Stimulated activated CD4-positive, alpha-beta T cell treated with anti-CD3 and anti-CD28 coated beads, Interleukin-4, amount 100 ng/mL, for 4 hours (primary cell): ENCODE results near the gene NBAS.
"Not testable (repeated sequence)": the region's sequence is repeated elsewhere in the genome, so short reads cannot be mapped to it uniquely, and the experiment has no call there.

Experiments used
- DNase-seq, 2 experiments: peaks; one replicate each; pipeline ENCODE4 v3.0.0-alpha.2; 2020

Gene NBAS

DNA sequence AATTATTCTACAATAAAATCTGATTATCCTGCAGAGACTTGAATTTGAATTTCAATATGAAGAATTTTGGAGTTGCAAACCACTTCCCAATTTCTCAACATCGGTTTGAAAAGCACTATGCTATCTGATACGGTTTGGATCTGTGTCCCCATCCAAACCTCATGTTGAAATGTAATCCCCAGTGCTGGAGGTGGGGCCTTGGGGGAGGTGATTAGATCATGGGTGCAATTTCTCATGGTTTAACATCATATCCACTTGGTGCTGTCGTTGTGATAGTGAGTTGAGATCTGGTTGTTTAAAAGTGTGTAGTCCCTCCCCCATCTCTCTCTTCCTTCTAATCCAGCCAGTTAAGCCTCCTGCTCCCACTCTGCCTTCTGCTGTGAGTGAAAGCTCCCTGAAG, 205.7 kb downstream of the NBAS start:
- DNase-seq, result no peak

DNA sequence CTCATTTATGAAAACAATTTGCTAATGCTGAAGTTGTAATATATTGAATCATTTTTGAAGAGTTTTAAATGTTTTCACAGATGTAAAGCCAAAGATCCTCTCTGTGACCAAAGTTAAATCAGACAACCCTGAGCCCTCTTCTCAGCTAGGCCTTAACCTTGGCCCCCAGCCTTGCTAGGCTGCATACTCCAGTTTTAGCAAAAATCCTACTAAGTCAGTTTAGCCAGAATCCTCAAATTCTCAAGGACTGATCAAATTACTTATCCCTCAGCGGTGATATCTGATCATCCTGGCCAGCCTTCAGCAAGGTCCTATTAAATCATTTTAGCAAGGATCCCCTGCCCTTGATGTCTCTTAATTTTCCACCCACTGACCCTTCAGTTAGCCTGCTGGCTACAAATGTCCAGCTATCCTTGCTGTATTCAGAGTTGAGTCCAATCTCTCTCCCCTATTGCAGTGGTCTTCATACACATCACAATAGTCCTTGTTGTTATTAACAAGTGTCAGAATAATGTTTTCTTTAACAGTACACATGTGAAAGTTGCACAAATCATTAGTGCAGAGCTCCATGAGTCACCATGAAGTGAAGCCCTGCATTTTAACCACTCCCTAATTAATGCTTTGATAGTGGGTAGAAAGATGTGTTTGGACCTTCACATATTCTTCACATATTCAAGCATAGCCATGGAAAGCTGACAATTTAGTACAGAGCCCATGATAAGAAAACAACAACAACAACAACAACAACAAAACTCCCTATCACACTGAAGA, 206.4 kb downstream of the NBAS start:
- DNase-seq, result no peak

DNA sequence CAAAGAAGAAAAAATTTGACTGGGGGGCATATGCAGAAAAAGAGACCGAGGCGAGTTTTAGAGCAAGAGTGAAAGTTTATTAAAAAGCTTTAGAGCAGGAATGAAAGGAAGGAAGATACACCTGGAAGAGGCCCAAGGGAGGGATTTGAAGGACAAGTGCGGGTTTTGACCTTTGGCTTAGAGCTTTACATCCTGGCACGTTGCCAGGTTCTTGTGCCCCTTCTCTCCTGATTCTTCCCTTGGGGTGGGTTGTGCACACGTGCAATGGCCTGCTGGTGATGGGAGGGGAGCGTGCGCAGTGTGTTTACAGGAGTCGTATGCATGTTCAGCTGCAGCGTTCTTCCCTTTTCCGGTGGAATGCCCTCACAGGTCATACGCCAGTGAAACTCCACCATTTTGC, 208.8 kb downstream of the NBAS start:
- no peak for DNase-seq

DNA sequence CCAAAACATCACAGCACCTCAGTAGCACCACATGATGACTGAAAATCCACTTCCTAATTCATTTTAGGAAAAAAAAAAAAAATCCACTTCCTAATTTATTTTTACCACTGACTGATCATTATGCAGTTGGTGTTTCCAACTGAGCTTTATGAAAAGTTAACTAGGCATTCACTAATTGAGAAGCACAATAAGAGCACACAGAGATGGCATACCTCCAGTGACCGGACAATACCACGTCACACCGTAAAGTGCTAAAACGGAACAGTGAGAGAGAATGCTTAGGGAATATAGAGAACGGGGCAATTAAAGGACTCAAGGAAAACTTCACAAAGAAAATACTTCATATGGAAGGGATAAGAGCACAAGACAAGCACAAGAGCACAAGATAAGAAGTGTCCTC, 212.5 kb downstream of the NBAS start:
- DNase-seq, result no peak

DNA sequence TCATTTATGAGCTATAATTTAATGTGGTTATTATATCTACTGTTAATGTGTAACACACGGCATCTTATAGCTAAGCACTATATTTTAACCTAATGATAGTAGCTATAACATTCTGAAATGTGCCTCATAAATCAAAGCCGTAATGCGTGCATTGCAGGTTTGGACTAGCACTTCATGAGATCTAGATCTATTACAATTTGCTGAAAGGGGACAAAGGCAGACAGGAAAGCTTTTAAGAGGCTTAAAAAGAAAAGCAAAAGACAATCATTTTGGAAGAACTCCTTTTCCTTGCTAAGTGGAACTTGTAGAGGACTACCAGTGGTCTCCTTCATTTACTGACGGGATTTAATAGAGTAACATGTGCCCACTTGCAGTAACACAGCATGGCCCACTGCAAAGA, 213.1 kb downstream of the NBAS start:
- no peak for DNase-seq

DNA sequence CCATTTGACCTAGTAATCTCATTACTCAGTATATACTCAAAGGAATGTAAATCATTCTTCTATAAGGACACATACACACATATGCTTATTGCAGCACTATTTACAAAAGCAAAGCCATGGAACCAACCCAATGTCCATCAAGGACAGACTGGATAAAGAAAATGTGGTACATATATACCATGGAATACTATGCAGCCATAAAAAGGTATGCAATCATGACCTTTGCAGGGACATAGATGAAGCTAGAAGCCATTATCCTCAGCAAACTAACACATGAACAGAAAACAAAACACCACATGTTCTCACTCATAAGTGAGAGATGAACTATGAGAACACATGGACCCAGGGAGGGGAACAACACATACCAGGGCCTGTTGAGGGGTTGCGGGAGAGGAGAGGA, 214.5 kb downstream of the NBAS start:
- no peak for DNase-seq

DNA sequence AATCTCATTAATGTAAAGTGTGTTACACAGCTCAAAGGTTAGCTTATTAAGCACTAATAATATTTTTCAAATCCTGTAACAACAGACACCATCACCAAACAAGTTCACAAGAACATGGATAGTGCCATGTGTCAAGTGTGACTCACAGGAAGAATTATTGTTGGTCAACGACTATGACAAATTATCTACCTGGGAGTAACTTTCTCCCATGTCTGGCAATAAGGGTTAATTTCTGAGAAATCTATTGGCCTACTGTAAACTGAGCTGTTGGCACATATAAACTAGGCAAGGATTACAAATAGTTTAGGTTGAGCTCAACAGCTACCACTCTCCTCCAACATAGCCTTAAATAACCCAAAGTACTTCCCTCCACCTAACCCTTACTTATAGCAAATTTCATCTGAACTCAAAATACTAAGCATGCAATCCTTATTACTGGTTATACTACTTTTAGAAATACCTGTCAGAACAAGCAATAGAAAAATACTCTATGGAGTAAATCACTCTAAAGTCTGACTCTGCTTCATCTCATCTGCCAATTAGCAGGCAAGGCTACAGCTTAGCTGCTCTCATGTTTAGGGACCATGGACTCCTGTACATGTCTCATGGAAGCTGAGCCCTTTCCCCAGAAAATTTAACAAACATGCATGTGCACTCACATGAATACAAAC, 223.0 kb downstream of the NBAS start:
- DNase-seq, result no peak

DNA sequence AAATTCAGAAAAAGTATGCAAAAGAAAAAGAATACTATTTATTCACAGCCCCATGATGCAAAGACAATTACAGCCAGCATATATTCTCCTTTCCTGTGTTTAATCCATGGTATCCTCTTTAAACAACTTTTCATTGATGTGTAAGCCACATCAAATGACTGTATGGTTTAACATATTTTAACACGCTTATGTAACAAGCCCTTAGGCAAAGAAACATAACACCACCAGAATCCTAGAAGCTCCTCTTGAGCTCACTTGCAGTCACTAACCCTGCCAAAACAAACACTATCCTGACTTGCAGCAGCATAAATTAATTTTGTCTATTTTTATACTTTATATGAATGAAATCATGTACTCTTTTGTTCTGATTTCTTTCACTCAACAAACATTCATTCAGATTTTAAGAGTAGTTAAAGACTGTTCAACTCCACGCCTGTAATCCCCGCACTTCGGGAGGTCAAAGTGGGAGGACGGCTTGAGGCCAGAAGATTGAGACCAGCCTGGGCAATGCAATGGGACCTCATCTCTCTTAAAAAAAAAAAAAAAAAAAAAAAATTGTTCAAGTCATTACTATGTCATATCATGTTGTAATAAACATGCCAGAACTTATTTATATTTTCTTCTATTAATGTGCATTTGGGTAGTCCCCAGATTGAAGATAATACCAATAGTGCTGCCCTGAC, 226.3 kb downstream of the NBAS start:
- no peak for DNase-seq

DNA sequence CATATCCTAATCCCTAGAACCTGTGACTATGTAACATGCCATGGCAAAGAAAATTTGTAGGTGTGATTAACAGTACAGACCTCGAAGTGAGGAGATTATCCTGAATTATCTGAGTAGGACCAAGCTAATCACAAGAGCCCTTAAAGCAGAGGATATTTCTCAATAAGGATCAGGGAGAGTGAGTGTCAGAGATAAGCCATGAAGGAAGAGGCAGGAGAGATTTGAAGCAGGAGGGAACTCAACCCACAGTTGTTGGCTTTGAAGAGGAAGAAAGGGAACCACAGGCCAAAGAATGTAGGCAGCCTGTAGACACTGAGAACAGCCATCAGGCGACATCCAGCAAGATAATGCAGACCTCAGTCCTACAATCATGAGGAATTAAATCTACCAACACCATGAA, 229.3 kb downstream of the NBAS start:
- no peak for DNase-seq

DNA sequence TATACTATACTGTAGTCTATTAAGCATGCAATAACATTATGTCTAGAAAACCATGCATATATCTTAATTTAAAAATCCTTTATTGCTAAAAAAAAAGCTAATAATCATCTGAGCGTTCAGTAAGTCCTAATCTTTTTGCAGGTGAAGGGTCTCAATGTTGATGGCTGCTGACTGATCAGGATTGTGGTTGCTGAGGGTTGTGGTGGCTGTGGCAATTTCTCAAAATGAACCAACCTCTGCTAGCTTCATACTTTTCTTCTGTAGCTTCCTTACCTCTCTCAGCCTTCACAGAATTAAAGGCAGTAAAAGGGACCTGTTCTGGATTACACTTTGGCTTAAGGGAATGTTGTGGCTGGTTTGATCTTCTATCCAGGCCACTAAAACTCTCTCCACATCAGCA, 235.8 kb downstream of the NBAS start:
- no peak for DNase-seq

DNA sequence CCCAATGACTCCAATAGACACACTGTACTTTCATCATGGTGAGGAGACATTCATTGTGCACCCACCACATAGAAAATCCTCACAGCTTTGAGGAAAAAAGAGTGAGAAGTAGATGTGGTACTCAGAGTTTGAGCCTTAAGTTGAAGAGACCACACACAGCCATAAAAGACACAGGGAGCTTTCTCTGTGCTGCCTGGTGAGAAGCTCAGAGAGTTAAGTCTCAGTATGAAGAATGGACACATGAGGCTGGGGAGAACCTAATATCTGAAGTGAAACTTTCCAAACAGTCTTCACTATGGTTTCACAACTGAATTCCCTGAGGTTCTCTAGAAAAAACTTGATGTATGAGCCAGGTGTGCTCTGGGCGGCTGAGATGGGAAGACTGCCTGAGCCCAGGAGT, 237.9 kb downstream of the NBAS start:
- no peak for DNase-seq

DNA sequence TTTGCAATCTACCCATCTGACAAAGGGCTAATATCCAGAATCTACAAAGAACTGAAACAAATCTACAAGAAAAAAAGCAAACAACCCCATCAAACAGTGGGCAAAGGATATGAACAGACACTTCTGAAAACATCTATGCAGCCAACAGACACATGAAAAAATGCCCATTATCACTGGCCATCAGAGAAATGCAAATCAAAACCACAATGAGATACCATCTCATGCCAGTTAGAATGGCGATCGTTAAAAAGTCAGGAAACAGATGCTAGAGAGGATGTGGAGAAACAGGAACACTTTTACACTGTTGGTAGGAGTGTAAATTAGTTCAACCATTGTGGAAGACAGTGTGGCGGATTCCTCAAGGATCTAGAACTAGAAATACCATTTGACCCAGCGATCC, 239.7 kb downstream of the NBAS start:
- DNase-seq, result not testable (repeated sequence)

DNA sequence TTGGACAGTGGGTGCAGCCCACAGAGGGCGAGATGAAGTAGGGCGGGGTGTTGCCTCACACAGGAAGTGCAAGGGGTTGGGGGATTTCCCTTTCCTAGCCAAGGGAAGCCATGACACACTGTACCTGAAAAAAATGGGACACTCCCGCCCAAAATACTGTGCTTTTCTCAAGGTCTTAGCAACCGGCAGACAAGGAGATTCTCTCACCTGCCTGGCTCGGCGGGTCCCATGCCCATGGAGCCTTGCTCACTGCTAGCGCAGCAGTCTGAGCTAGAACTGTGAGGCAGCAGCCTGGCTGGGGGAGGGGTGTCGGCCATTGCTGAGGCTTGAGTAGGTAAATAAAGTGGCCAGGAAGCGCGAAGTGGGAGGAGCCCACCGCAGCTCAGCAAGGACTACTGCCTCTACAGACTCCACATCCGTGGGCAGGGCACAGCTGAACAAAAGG, 244.7 kb downstream of the NBAS start:
- peak in 1 of 2 experiments; percentile 10 for DNase-seq

DNA sequence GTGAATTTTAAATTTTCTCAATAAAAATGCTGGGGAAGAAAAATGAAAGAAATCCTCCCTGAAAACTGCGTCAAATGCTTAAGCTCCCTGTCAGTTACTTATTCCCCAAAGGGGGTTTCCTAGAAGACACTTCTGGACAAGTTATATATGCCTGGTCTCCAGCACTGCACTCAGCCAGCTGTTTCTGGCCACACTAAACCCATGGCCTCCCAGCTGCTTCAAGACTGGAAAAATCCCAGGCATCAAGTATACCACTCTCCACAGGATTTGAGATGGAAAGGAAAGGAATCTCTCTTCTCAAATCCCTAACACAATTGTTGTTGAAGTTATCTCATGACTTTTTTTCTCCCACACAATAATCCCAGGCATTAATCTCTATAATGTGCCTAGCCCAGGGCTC, 245.7 kb downstream of the NBAS start:
- DNase-seq, result no peak

DNA sequence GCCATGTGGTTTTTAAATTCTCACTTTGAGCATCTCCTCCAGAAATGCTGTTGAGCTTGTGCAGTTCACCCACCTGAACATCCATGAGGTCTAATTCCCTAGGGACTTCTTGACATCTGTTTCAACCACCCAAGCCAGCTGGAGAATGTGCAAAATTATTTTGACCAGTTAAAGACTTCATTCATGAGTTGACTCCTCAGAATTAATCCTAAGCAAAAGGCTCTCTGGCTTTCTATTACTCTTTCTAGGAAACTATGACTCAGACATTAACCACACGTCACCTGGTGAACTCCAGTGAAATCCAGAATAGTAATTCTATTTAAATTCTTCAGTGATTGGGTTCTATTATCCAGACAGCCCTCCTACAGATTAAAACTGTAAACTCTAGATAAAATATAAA, 247.5 kb downstream of the NBAS start:
- DNase-seq, result no peak

DNA sequence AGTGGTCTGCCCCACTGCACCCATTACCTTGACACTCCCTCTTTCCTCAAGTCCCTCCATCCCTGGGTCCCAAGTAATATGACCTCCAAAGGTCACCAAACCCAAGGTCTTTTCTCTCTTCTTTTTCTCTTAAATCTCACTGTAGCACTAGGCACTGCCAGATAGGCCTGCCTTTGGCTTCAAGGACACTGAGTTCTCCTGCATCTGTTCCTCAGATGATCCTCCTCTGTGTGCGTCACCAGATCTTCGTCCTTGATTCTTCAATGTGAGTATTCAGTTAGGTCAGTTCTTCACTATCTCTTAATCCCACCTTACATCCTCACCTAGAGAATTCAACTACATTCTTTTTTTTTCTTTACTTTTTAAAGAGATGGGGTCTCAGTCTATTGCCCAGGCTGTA, 249.2 kb downstream of the NBAS start:
- DNase-seq, result no peak

DNA sequence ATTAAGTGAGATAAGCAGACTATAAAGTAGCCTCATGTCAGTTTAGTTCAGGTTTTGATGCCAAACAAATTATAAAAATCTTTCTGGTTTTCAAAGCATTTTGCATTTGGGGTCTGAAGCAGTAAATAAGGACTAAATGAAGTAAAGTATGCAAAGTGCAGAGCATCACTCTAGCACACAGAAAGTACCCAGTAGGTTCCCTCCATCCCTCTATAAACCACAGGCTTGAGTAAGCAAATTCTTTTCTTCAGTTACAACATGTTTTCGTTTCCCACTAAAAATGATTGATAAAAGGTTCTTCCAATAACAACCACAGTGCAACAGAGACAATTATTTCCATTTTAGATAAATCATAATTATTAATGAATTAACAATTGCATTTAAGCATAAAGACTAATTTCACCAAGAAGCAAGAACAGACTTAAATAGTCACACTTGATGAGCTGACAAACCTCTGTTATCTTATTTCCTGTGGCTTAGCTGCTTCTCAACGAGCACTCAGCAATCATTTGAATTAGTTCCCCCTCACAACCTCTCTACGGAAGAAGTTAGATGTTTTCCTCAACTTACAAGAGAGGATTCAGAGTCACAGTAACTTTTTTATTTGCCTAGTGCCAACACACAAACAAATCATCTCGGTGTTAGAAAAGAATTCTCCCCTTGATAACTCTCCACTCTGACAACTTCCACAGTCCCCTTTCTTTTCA, 249.8 kb downstream of the NBAS start:
- DNase-seq, result no peak

DNA sequence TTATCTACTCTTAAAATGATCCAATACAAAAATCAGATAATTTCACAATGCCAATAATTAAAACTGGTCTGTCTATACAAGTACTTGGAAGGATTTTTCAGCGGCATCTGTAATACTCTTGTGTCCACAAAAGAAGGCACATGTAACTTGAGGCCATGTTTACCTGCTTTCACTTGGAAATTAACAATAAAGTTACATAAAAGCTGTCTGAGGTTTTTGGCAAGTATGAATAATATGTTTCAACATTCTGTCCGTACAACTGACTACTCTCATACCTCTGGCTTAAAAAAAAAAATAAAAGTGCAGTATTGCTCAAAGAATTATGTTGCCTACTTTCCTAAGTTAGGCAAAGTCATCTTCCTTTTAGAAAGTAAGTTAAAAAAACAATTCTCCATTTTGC, 253.6 kb downstream of the NBAS start:
- no peak for DNase-seq

DNA sequence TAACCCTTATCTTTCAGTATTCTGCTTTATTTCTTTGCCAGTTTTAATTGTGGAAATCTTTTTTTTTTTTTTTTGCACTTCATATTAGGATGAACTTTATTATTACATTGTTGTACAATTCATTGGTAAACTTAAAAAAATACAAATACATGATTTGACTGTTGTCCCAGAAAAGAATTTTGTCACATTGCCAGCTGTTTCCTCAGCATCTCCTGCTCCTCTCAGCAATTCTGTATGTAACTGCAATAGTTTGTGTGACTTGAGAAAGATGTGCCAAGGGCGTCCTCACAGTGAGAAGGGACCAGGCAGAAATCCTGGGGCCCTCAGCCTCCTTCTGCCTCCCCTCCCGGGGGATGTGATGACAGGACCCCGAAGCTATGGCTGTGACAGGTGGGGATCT, 254.4 kb downstream of the NBAS start:
- DNase-seq, result no peak

DNA sequence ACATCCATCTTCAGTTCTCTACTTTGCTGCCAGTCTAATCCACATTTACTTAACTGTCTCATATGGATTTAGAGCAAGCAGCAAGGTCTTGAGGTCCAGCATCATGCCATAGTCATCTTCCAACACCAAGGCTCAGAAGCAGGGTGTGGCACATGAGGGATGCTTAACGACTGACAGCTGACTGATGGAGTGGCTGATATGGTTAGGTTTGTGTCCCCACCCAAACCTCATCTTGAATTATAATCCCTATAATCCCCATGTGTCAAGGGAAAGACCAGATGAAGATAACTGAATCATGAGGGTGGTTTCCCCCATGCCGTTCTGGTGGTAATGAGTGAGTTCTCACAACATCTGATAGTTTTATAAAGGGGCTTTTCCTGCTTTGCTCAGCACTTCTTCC, 257.3 kb downstream of the NBAS start:
- DNase-seq, result no peak

DNA sequence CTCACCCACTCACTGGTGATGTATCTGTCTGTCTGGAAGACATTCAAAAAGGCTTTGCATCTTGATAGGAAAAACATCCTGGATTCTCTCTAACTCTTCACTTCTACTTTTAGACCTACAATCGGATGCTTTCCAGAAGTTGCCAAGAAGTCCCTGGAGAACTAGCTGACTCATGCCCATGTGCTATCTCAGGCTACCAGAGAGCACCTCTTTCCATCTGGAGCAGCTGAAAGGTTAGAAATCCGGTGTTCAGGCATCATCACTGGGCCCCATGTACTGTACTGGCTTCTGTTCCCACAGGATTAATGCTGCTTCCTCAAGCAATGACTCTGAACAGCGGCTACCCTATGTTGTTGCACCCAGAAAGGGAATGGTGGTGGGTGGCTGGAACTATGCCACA, 259.0 kb downstream of the NBAS start:
- no peak for DNase-seq

DNA sequence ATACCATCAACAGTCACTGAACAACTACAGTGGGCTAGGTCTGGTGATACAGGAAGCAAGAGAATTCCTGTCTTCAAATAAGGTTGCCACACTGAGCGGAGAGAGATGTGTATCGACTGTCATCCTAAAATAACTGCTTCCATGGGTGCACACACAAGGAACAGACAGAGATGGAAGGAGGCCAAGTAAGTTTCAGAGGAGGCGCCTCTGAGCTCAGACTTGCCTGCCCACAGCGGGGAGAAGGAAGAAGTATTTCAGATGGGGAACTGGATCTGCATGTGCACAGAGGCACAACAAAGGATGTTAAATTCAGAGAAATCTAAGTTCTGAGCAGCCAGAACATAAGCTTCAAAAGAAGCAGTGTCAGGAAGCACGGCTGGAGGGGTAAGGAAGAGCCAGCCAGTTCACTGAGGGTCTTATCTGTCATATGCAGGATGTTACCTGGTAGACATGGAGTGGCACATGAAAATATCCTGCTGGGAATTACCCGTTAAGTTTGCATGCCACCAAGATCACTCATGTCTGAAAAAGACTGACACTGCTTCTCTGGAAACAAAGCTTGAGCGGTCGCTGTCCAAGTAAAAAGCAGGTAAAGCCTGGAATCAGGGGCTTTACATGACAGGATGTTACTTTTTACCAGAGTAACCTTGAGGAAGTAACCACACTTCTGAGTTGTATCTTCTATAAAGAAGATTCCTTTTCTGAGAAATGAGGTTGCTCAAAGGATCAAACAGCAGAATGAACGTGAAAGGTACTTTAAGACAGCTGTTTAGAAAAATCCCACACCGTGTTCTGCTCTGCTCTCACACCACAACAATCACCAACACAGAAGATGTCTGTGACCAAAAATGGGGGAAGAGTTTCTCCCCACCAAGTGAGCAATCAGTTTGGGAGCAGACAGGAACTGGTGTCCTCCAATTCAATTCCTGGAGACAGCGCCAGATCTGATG, 260.2 kb downstream of the NBAS start:
- no peak for DNase-seq
